IPS-NIHi7 (cell line): ENCODE results near the gene SCFD2.

ENCODE experiments used
- DNase-seq: peaks from one replicate; pipeline ENCODE4 v3.0.0; 2012; ENCODE audit warnings: mixed read lengths; ENCODE audit errors: extremely low spot score

Gene SCFD2

DNA sequence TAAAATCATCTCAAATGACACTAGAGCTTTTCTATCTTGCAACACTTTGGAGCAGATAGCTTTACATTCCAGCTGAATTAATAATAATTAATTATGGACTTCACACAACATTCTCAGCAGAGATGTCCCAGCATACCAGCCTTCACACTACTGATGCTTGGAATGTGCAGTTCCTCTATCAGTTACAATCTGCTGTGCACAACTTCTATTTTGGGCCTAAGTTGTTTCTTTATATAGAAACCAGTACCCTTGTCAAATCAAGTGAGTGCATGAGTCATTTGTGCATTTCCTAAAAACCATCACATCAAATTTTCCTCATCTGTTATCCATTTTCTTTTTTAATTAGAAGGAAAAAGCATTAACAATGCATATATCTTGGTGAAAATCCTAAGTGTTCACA, 512.5 kb downstream of the SCFD2 start:
- no peak for DNase-seq

DNA sequence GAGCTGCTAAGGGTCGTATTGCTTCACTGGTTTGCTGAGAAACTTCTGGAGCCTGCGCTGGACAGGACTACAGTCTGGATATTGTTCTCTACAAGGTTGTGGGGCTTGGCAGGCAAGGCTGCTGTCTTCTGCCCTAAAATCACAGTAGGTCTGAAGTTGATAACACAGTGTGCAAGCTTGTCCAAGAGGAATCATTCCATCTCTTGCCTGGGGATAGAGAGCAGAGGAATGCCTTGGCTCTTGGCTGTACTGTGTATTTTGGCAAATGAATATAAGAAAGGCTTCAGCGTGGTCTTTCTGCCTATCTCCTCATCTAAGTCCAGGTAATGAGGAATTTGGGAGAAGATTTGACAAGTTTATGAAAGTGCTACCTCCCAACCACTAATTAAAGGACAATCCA, 513.1 kb downstream of the SCFD2 start:
- no peak for DNase-seq

DNA sequence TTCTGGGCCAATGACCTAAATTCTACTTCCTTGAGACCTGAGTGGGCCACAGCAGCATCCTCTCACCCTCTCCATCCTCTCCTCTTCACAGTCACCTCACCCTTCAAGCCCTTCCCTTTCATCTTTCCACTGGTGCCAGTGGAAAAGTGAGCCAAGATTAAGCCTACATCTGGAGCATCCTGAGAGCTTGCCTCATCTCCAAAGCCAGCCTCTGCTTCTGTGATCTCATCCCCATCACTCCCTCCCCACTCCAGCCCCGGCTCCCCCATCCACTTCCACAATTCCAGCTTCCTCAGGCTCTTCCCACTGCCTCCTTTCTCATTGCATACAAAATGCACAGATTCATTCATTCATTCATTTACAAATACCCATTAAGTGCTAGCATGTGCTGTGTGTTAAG, 513.8 kb downstream of the SCFD2 start:
- DNase-seq = no peak

DNA sequence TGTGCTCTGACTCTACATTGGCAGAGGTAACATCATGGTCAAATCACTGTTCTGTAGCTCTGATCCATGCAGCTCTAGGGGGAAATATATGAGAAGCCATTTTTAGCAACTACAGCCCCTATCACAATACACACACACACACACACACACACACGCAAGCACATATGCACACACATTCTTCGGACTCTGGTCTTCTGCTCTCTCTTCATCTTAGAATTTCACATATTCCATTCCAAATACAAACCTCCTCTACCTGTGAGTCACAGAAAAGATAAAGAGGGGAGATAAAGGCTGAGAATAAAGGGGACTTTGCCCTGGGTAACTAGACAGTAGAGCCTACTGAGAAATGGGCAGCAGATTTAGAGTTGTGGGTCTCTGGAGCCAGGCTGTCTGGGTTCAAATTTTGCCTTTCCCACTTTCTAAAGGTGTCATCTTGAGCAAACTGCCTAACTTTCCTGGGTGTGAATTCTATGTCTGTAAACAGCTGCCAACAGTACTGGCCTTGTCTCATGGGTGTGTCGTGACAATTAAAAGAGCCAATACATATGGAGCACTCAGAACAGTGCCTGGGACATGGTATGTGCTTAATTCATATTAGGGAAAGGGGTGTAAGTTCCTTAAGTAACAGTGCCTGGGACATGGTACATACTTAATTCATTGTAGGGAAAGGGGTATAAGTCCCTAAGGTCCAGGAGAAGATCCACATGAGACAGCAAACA, 515.3 kb downstream of the SCFD2 start:
- DNase-seq = no peak

DNA sequence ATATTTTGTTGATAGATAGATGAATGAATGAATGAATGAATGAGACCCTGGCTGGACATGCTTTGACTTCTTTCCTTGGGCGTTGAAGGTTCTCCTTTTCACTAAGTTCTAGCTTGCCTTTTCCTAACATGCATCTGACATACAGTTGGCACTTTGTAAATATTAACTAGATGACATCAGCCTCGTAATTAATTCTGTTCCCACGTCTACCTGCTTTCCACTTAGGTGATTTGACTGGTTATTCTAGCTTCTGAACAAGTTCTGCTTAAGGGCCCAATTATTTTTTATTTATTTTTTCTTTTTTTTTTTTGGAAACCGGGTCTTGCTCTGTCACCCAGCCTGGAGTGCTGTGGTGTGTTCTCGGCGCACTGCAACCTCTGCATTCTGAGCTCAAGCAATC, 517.6 kb downstream of the SCFD2 start:
- no peak for DNase-seq

DNA sequence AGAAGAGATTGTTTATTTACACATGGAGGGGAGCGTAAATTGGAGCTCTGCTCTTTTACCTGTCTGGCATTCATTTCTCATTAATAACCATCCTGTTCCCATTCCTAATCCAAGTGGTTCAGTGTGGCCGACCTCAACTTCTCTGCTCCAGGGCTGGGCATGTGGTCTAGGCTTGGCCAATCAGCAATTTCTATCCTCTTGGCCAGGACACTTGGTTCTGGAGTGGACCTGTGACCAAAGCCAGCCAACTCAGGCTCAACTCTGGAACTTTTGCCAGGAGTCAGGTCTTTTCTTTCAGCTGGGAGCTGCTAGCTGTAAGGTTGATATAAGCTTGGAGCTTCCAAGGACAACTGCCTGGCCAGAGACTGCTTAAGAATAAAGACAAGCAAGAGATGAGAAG, 519.4 kb downstream of the SCFD2 start:
- DNase-seq = no peak

DNA sequence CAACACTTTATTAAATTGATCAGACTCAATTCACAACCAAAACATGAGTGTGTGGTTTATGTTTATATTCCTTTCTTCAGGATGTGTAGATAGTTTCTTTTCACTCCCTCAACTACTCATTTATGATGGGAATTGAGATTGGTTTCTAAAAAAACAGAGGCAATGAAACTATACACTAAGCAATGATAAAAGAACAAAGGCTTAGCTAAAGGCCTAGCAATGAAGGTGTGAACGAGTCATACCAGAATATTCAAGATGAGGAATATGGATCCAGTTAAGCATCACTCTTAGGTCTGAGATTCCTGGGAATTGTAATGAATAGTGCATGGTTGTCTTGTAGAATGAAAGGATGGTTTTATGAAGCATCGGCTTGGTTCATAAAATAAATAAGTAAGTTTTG, 521.3 kb downstream of the SCFD2 start:
- no peak for DNase-seq

DNA sequence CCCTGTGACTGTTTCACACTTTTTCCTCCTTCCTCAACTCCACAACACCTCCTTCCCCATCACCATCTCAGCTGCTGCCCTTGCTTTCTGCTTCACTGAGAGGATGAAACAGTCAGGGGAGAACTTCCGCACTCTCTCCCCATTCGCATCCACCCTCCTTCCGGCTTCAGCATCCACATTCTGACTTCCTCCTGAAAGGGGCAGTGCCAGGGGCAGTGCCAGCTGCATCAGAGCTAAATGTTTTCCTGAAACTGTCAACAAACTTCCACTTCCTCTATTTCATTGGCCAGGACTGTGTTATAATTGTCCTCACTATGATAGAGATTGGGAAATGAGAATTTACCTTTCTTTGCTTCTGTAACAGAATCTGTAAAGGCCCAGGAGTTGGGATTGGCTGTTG, 521.9 kb downstream of the SCFD2 start:
- no peak for DNase-seq

DNA sequence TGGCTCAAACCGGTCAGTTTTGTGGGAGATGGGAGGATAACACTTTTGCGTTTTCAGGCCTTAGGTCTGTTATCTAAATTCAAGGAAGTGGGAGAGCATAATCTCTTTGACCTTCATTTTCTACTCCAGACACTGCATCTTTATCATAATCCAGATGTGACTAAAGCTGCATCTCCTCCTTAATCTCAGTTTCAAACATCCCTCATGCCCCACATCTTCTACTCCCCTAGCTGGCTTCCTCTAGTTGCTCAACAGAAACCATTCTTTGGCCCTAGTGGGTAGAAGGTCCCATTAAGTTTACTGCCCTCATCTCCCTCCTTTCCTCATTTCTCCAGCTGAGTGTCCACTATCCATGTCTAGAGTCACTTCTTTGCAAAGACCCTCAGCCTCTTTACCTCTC, 522.5 kb downstream of the SCFD2 start:
- no peak for DNase-seq

DNA sequence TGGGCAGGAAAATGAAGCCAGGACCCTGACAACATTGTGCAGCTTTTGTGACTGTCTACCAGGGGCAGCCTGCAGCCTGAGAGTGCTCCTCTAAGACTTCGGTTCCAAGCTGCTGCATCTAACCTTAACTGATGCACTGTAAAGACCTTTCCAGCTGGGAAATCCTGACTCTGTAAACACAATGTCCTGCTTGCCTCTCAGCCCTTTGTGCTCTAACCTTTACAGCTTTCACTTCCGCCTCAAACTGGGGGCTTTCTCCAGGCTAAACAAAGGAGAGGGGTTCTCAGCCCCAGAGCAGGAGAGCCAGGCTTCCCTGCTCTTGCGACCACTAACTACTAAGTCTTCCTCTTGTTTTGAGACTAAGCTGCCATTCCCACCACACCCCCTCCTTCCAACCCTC, 523.1 kb downstream of the SCFD2 start:
- no peak for DNase-seq

DNA sequence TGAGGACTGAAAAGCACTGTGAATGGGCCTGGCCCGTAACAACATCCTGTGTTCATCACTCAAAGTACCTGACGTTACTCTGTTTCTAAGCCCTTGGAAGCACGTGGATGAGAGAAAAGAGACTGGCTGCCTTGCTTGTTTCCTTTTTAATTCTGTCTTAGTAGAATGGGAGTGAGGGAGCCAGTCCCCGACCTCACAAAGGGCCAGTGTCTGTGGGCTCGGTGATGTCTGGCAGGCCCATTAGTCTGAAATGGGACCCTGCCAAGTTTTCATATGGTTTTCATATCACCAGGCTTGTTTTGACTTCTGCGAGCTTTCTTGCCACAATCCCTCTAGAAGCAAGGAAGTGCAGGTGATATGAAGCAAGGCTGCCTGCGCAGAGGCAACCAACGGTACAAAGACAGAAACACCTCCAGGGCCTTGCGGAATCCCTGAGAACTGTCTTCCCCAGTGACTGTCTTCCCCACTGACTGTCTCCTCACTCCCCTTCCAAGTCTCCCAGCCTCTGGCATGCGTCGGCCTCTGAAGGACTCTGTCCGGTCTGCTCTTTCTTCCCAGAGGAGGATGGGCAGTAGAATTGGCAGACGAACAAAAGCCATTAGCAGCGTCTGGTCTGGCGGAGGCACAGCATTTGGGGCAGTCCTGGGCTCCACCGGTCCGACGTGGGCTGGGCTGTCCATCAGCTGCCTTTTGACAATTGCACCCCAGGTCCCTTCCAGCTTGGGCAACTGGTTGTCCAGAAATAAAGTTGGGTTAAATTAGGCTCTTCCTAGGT, 524.0 kb downstream of the SCFD2 start:
- DNase-seq = no peak

DNA sequence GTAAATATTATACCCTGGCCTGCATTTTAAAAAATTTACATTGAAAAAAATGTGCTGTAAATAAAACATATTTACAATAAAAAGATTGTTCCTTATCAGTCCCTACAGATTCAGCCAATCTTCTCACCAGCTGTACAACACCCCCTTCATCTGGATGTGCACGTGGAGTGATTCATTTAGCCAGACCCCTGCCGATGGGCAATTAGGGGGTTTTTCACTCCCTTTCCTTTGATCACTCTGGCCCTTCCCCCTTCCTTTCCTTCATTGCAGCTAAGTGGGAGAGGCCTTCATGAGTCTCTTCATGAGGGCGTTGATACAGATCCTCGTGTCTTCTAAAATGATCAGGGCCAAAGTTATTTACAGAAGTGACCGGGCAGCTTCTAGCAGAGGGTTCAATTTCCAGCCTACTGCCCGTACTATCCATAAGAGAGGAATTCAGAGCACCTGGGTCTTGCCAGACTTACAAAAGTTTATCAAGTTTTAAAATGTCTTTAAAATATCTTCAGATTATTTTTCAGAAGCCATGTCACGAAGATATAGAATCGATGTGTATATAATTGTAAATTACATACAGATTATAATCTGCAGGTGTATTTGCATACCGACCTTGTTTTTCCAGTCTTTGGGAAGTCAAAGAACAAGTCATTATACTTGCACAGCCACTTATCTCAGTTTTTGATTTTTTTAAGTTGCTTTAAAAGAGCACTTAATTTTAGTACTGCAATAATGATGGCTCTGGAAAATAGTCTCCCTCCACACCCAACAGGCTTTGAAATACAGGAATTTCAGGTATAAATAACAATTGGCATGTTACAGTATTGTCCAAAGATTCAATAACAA, 525.1 kb downstream of the SCFD2 start:
- peak; percentile 54 for DNase-seq

DNA sequence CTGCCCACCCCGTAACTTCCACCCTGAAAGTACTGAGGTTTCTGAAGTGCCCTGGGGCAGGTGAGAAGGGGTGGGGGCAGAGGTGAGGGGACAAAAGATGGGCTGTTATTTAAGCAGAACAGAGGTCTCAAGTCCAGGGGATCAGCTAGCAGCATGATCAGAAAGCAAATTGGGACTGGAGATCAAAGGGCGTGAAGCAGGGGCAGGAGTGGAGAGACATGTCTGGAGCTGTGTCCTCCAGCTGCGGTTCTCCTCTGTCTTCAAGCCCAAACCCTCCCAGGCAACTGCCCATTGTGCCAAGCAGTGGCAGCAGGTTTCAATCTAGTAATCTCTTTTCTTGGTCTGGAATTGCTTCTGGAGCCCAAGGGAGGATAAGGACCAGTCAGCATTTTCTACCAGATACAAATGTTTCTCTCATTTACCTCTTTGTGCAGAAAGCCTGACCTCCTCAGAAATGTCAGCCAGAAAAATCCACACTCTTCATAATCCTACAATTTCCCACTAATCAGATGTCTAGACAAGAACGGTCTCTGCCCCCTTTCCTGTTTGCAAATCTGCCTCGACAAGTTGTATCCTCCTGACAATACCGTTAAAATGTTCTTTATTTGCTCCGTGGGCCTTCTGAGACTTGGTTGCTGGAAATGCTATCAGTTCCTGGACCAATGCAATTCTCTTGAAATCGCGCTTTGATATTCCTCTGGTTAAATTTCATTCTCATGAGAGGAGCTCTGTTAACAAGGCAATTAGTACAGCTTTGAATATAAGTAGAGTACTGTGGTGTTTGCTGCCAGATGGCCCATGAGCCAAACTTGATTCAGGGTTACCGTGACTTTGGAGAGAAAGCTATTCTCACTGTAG, 526.9 kb downstream of the SCFD2 start:
- DNase-seq = no peak

DNA sequence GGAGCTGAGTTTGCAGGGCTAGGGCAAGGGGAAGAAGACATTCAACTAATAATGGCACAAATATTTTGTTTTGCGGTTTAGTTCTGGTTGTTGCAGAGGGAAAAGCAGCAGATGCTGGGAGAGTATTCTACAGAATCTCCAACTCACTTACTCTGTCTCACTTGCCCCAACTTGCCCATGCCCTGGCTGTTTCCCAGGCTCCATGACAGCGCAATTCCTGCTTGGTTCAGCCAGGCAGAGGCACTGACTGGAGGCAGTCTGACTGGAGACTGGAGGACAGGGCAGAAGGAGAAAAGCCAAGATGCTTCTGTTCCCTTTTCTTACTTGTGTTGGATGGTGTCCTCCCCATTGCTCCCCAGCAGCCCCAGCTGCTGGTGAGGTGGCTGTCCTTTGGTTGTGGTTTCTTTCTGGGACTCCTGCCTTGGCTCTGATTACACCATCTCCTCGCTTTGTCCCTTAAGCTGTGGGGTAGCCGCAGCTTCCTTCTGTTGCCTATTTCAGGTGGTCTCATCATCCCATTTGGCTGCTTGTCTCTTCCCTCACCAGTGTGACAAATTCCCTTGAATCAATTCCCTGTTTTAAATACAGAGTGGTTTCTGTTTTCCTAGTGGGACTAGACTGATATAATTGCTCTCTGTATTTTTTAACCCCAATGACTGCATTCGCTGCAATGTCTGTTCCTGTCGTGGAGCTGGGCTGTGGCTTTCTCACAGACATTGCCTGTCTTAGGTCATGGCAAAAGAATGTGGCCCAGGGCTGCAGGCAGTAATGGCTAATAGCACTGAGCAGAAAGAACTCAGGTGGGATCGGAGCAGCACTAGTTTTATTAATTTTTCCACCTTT, 527.9 kb downstream of the SCFD2 start:
- DNase-seq = peak; percentile 43

DNA sequence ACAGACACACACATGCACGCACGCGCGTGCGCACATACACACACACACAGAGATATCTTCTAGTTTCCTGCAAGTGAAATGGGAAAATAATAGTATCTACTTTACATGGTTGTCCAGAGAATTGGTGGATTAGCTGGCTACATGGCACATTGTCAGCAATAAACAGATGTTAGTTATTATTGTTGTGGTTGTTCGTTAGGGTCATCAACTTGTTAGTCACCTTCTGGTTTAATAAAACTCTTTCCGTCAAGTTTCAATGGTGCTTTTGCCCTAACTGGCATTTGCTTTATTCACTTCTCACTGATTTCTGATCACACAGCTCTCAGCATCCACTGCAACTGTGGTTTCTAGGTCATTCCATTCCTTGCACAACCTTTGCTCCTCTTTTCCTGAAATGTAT, 529.2 kb downstream of the SCFD2 start:
- no peak for DNase-seq

DNA sequence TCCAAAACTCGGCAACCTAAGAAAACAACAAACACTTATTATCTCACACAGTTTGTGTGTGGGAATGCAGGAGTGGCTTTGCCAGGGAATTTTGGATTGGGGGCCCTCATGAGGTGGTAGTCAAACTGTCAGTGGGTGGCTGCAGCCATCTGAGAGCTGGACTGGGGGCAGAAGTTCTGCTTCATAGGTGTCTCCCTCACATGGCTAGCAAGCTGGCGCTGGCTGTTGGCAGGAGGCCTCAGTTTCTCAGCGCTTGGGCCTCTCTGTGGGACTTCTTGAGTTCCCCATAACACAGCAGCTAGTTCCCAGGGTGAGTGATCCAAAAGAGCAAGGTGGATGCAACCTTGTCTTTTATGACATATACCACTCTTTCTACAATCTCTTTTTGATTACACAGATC, 529.7 kb downstream of the SCFD2 start:
- DNase-seq = no peak

DNA sequence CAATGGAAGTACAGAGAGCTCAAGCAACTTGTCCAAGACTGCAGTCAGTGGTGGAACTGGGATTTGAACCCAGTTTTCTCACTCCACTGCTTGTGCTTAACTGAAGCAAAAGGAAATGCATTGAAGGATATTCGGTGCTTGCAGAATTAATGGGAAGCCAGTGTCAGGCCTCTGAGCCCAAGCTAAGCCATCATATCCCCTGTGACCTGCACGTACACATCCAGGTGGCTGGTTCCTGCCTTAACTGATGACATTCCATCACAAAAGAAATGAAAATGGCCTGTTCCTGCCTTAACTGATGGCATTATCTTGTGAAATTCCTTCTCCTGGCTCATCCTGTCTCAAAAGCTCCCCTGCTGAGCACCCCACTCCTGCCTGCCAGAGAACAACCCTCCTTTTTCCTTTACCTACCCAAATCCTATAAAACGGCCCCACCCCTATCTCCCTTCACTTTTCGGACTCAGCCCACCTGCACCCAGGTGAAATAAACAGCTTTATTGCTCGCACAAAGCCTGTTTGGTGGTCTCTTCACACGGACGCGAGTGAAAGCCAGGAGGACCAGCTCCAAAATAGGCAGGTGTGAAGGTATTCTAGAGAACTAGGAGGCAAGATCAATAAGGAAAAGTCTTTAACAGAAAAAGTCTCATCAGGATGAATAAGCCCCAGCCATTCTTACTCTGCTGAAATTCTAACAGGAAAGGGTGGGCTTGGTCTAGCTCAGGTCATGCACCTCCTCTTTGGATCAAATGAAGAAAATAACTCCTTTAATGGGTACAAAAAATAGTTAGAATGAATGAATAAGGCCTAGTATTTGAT, 531.0 kb downstream of the SCFD2 start:
- DNase-seq = peak; percentile 23

DNA sequence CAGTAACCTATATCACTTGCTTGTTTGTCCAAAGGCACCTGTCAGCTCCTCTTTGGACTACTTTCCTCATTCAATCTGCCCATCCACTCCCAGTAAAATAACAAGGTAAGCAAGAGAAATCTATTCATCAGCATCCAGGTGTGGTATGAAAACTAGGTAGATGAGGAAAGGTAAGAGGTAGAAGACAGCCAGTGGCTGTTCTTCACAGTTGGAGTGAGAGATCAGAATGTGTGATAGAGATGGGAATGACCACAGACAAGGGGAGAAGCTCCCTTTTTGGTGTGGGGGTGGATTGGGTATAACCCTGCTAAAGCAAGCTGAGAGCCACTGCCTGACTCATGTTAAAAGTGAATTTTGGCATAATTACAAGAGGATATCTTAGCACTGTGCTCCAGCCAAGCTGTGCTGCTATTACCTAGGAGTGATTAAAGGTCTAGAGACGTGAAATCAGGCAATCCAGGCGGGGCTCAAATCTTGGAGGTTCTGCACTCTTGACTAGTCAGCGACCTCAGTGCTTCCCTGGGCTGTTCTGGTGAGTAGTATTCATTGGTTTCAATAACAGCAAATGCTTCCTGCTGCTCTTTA, 531.8 kb downstream of the SCFD2 start:
- no peak for DNase-seq

DNA sequence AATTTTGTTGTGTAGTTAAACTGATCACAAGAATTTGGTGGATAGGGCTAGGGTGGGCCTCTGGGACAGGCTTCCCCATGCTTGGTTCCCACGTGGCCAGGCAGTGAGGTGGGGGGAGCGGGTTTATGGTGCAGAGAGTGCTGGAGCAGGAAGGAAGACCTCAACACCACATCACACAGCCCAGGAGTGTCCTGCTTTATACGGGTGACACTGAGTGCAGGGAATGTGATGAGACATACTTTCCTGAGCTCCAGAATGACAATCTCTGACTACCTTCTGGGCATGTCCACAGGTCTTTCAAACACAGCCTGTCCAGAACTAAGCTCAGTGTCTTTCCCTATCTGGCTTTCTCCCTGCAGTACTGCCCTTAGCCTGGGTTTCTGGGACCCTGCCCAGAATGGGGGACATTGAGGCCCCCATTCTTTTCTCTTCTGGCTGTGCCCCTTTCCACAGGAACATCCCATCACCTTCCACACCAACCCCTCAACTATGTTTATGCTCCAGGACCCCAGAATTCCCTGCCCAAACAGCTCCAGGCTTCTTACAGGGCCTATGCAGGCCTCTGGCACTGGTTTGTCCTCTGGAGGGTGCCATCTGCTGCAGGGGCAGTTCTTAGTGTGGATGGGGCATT, 540.3 kb downstream of the SCFD2 start:
- DNase-seq = no peak
